Endothelial cell (in vitro differentiated cells): Measurements from ENCODE around the gene ATP8A2. TPM values are rescaled to one million over a fixed set of nuclear protein-coding genes. Genes with fewer than 3 reads are reported as not detected.

Source experiments
- DNase-seq: peaks from one replicate; pipeline ENCODE4 v3.0.0; 2021; ENCODE audit warnings: low spot score
- H3K27ac Mint-ChIP-seq: one replicate; pipeline ENCODE4 v1.8.0; 2021; ENCODE audit warnings: mixed read lengths, inconsistent platforms; ENCODE audit not compliant: unreplicated experiment
- H3K27me3 Mint-ChIP-seq: one replicate; pipeline ENCODE4 v1.8.0; 2021; ENCODE audit warnings: mild to moderate bottlenecking, moderate library complexity, mixed read lengths, inconsistent platforms; ENCODE audit not compliant: unreplicated experiment
- H3K36me3 Mint-ChIP-seq: one replicate; pipeline ENCODE4 v1.8.0; 2021; ENCODE audit warnings: mild to moderate bottlenecking, low read depth, mixed read lengths, inconsistent platforms; ENCODE audit not compliant: unreplicated experiment
- H3K4me1 Mint-ChIP-seq: one replicate; pipeline ENCODE4 v1.8.0; 2021; ENCODE audit warnings: mild to moderate bottlenecking, mixed read lengths, inconsistent platforms; ENCODE audit not compliant: unreplicated experiment
- H3K4me3 Mint-ChIP-seq: one replicate; pipeline ENCODE4 v1.8.0; 2021; ENCODE audit warnings: mild to moderate bottlenecking, mixed read lengths, inconsistent platforms; ENCODE audit not compliant: unreplicated experiment
- H3K9me3 Mint-ChIP-seq: one replicate; pipeline ENCODE4 v1.8.0; 2021; ENCODE audit warnings: mixed read lengths, inconsistent platforms; ENCODE audit not compliant: unreplicated experiment
- total RNA-seq: library from RNA; stranded (reverse); fragmentation: NEBNext Ultra II Directional; extraction: Animal tissue kit (Norgen Biotek cat#: 25700); gene quantifications from one replicate; pipeline ENCODE4 v1.2.1, GENCODE V29; 2021; ENCODE audit not compliant: unreplicated experiment
- TF ChIP-seq, protein P1 (sequence below): fragments of 200-600 bp; sonication (generic); IDR thresholded peaks from one replicate; pipeline ENCODE4 v1.5.0; 2021; ENCODE audit warnings: antibody characterized with exemption; ENCODE audit not compliant: unreplicated experiment

The ATP8A2 gene
- total RNA-seq, 1 donor from 2014 or later: 2.1 TPM

DNA sequence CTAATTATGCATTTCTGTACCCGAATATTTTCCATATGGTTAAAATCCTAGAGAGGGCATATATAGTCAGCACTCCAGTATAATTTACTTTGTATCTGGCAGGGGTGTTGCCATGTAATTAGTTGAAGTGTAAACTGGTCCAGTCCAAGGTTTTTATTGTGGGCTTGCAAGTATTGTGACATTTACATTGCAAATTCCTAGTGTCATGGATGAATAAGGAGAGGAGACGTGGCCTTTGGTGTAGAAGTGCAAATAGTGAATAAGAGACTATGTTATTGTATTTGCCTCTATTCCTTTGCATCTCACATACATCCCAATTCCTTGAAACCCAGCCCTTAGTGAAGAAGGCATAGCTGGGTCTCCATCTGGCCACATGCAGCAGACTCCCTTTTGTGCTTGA lies 330.6 kb downstream of the ATP8A2 start:
- no peak overlapping the region for H3K27ac Mint-ChIP-seq
- no peaks in the 10 kb centered on the region for H3K36me3 Mint-ChIP-seq
- peaks cover 2% of the 10 kb centered on the region for H3K4me1 Mint-ChIP-seq
- H3K27me3 Mint-ChIP-seq: peaks cover 1% of the 10 kb centered on the region
- TF ChIP-seq, protein P1, sequence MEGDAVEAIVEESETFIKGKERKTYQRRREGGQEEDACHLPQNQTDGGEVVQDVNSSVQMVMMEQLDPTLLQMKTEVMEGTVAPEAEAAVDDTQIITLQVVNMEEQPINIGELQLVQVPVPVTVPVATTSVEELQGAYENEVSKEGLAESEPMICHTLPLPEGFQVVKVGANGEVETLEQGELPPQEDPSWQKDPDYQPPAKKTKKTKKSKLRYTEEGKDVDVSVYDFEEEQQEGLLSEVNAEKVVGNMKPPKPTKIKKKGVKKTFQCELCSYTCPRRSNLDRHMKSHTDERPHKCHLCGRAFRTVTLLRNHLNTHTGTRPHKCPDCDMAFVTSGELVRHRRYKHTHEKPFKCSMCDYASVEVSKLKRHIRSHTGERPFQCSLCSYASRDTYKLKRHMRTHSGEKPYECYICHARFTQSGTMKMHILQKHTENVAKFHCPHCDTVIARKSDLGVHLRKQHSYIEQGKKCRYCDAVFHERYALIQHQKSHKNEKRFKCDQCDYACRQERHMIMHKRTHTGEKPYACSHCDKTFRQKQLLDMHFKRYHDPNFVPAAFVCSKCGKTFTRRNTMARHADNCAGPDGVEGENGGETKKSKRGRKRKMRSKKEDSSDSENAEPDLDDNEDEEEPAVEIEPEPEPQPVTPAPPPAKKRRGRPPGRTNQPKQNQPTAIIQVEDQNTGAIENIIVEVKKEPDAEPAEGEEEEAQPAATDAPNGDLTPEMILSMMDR: no peak
- DNase-seq: no peak
- H3K9me3 Mint-ChIP-seq: no peaks in the 10 kb centered on the region
- no peak overlapping the region for H3K4me3 Mint-ChIP-seq

DNA sequence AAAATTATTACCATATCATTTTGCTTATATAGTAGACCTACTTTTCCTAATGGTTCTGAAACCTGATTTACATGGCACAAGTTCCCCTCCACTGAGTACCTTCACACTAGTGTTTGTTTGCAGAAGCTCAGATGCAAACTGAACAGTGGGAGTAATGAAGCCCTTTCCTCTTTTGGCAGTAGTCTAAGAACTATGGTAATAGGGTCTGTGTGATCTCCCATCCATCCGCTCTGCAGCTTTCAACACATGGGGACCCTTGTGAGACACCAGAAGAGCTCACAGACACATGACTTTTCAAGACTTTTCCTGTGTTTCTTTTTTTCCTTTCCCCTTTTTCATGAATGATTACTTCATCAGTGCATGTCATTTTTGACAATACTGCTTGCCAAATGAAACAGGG lies 336.0 kb downstream of the ATP8A2 start:
- no peak for DNase-seq
- Mint-ChIP-seq H3K36me3 (no peaks in the 10 kb centered on the region), H3K4me3 (no peak overlapping the region), H3K27ac (no peak overlapping the region), H3K4me1 (peaks cover 2% of the 10 kb centered on the region), H3K27me3 (peaks cover 1% of the 10 kb centered on the region), H3K9me3 (no peaks in the 10 kb centered on the region)
- TF ChIP-seq, protein P1: no peak

DNA sequence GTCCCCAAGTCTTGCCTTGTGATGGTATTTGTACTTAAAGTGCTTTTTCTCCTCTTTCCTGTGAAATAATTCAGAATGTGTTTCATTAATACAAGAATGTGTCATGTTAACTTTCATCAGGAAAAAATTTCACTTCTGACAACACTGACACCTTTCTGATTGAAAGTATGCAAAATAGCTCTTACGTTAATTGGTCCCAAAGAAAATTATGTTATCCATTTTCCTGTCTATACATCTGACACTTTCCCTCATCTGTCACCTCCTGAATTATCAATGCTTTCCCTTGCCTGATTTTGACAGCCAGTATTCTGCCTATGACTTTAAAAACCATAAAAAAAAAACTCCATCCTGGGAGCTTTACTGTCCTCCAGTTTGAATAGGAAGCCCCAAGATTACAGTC lies 336.5 kb downstream of the ATP8A2 start:
- TF ChIP-seq, protein P1: no peak

DNA sequence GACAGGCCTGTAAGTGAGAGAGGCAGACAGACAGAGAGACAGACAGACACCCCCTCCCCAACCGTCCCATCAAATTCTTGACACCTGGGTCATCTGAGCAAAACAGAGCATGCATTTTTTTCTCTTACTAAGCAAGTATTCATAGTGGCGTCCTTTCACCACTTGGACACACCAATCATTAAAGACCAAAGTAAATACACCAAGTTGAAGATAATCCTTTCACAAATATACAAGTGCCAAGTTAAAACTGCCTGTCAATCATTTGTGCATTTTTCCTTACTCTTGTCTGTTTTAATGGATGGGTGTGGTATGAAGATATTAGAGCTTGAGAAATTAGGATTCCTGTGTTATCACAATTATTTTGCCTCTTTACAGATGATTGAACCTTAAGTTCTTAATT lies 337.3 kb downstream of the ATP8A2 start:
- no peak for DNase-seq
- no peak overlapping the region for H3K4me3 Mint-ChIP-seq
- no peak overlapping the region for H3K27ac Mint-ChIP-seq
- peaks cover 7% of the 10 kb centered on the region for H3K4me1 Mint-ChIP-seq
- TF ChIP-seq, protein P1: no peak
- H3K27me3 Mint-ChIP-seq: peaks cover 1% of the 10 kb centered on the region
- H3K36me3 Mint-ChIP-seq: no peaks in the 10 kb centered on the region
- no peaks in the 10 kb centered on the region for H3K9me3 Mint-ChIP-seq

More for the DNA sequence above, 336.5 kb downstream of the ATP8A2 start:
- Mint-ChIP-seq H3K36me3 (no peaks in the 10 kb centered on the region), H3K4me1 (peaks cover 2% of the 10 kb centered on the region), H3K9me3 (no peaks in the 10 kb centered on the region), H3K4me3 (no peak overlapping the region), H3K27me3 (peaks cover 1% of the 10 kb centered on the region), H3K27ac (no peak overlapping the region)
- DNase-seq: no peak

DNA sequence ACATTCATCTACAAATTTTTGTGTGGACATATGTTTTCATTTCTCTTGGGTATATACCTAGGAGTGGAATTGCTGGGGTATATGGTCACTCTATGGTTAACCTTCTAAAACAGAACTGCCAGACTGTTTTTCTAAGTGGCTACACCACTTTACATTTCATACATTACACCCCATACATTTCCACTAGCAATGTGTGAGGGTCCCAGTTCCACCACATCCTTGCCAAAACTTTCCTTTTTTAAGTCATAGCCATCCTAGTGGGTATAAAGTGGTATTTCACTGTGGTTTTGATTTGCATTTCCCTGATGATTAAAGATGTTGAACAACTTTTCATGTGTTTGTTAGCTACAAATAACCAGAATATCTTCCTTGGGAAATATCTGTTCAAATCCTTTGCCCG lies 344.0 kb downstream of the ATP8A2 start:
- Mint-ChIP-seq H3K4me3 (no peak overlapping the region), H3K27ac (no peak overlapping the region), H3K27me3 (peaks cover 2% of the 10 kb centered on the region), H3K9me3 (no peaks in the 10 kb centered on the region), H3K36me3 (no peaks in the 10 kb centered on the region), H3K4me1 (peaks cover 24% of the 10 kb centered on the region)
- DNase-seq: no peak
- TF ChIP-seq, protein P1: no peak
